Endometrium (tissue), 2 donors: ENCODE results near the gene BRI3BP.

Source experiments
- FAIRE-seq: peaks from 2 replicates; lab custom pipeline; 2012; peaks lifted over from hg19 to GRCh38; lab: Jason Lieb, UNC
- donor health status: control.
- donor health status: control.

BRI3BP gene, protein sequence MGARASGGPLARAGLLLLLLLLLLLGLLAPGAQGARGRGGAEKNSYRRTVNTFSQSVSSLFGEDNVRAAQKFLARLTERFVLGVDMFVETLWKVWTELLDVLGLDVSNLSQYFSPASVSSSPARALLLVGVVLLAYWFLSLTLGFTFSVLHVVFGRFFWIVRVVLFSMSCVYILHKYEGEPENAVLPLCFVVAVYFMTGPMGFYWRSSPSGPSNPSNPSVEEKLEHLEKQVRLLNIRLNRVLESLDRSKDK

DNA sequence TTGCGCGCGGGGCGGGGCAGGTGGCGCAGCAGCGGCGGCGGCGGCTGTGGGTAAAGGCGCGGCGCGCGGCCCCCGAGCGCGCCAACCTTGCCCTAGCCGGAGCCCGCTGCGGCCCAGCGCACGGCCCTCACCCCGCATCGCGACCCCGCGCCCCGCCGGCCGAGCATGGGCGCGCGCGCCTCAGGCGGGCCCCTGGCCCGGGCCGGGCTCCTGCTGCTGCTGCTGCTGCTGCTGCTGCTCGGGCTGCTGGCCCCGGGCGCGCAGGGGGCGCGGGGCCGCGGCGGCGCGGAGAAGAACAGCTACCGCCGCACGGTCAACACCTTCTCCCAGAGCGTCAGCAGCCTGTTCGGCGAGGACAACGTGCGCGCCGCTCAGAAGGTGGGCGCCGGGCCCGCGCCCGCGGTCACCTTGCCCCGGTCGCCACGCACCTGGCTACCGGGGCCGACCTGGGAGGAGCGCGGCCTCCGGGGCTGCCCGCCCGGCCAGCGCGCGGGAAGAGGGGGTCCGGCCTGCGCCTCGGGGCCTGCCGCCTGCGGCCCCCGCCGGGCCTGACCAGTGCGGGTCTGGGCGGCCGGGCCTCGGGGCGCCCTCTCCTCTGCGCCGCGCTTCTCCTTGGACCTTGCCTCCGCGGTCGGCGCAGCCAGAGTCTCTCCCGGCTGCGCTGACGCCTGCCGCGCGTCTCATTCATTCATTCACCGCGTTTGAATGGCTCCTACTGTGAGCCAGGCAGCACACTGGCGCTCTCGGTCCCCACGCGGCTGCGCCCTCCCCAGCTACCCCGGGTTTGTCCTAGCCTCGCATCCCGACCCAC lies at the start of gene BRI3BP:
Gene BRI3BP, plus strand, starts transcription at position 20 of the 811 bp plus-strand sequence. Its CDS starts 146 bp downstream, at position 166.
- FAIRE-seq: no peak

DNA sequence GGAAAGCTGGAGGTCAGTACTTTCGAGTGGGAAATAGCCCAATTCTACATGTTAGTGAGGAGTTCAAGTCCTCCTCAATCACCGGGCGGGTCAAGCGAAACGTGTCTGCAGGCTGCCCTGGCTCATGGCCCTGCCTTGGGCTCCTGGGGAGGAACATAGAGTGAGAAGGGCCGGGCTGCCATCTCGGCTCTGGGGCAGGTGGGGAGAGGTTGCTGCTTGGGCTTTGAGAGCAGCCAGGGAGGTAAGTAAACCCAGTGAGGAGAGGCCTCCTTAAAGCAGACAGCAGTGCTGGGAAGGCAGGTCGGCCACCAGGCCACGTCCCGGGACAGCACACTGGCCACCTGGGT lies 47.0 kb upstream of the BRI3BP start:
- no peak for FAIRE-seq

DNA sequence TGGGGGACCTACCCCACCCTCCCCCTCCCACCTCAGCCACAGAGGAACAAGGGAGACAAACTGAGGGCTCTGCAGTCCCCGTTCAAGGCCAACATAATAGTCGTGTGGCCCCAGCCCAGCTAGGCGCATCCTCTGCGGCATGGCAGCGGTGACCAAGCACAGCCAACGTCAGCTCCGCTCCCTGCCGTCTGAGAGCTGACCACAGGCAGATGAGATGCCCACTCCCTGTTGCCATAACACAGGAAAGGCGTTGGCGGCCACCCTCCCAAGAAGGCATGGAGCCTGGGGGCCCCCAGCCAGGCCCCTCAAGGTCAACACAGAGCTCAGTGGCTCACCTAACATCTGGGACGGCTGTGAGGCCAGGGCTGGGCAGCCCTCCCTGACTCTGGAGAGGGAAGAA lies 46.4 kb upstream of the BRI3BP start:
- FAIRE-seq: no peak

DNA sequence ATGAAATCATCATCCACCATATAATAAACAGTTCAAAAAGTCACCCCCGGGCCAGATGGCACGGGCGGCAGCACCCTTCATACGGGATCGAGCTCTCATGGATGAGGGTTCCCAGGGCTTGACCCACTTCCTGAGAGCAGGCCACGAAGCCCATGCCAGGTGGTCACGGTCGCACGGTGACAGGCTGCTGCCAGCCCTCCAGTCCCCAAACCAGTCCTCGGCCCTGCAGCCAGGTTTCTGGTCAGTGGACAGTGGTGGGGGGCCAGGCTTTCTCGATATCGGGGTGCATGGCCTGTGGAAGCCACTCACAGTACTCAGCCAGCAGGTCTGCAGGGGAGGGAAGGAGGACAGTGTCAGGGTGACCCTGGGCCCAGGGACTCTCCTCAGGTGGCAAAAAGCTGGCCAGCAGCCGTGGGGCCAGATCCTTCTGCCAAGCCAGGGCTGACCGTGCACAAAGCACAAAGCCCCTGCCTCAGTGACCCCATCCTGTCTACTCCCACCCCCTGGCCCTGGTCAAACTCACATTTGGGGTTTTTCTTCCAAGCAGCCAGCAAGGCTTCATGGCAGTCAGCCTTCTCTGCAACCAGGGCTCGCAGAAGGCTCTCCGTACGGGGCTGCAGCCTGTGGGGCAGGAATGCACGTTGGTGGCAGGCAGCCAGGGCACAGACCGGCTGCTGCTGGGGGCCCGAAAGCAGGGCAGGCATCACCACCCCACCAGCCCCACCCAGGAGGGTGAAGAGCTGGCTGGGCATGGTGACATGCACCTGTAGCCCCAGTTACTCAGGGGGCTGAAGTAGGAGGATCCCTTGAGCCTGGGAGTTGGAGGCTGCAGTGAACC lies 45.7 kb upstream of the BRI3BP start:
- no peak for FAIRE-seq

DNA sequence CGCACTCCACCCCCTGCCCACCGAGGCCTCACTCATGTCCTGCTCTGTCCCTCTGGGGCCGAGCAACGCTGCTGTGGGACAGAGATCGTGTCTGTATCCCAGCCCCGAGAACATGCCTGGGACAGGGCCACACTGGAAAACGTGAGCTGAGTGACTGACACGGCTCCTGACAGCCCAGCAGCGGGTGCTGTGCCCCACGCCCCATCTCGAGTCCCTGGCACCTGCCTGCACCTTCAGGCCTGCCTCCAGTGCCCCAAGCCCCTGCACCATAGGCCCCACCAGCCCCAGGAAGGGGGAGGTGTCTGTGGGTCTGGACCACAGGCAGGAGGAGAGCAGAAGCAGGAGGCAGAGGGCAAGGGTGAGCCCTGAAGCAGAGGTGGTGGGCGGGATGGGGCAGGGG lies 44.4 kb upstream of the BRI3BP start:
- FAIRE-seq: no peak

DNA sequence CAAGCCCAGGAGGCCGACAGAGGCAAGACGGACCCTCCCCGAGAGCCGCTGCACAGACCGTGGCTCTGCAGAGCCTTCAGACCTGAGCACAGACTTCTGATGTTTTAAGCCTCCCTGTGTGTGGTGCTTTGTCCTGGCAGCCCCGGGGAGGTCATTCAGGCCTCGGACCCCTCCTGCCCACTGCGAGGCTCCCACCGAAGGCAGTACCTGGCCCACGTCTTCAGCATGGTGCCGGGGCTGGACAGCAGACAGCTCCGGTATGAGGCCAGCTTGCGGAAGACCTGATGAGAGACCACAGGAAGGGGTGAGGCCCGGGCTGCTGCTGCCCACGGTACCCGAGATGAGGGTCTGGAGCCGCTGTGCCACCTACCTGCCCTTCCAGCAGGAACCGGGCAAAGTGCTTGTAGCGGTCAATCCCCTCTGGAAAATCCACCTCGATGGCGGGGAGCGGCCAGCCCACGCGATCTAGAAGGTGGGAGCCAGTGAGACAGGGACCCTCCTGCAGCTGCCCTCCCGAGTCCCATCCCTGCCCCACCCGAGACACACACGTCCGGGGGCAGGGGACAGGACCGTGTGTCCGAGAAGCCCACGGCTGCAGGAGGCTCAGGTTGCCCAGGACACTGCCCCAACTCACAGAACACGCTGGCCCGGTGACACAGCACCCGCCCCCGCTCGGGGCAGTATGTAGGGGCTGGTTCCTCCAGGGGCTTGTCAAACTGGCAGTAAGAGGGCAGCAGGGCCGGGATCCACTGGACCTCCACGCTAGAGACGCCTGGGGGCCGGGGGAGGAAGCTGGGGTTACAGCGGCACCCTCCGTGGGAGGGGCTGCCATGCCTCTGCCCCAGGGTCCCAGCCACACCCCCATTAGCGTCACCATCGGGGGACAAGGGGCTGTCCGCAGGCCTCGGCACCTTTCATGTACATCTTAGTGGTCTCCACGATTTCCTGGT lies 43.4 kb upstream of the BRI3BP start:
- FAIRE-seq: no peak

DNA sequence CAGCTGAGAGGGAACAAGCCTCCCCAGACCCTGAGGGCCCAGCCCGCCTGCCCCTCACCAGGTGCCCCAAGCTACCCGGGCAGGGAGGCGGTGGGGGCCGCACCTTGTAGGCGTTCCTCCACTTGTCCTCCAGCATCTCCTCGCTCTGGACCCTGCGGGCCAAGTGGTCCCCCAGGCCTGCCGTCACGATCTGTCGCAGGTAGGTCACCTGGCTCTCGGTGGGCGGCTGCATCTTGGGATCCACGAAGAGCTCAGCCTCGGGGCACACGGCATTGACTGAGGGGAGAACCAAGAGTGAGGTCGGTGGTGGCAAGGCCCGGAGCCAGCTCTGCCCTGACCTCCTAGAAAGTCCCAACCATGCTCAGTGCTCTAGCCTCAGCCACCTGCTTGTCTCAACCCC lies 41.1 kb upstream of the BRI3BP start:
- no peak for FAIRE-seq

DNA sequence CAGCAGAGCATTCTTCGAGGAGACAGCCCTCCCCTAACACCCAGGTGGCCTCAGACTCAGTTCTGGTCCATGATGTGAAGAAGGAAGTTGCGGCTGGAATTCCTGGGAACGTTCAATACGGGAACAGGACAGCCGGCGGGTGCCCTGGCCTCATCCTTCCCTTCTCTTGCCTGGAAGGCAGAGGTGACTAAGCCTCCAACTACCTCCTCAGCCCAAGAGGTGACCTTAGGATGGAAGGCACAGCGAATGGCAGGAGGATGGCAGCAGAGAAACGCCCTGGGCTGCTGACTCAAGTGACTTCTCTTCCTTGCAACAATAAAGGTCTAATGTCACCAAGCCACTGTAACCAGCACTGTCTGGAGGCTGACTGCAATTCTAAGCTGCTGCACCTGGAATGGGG lies 40.6 kb upstream of the BRI3BP start:
- no peak for FAIRE-seq

DNA sequence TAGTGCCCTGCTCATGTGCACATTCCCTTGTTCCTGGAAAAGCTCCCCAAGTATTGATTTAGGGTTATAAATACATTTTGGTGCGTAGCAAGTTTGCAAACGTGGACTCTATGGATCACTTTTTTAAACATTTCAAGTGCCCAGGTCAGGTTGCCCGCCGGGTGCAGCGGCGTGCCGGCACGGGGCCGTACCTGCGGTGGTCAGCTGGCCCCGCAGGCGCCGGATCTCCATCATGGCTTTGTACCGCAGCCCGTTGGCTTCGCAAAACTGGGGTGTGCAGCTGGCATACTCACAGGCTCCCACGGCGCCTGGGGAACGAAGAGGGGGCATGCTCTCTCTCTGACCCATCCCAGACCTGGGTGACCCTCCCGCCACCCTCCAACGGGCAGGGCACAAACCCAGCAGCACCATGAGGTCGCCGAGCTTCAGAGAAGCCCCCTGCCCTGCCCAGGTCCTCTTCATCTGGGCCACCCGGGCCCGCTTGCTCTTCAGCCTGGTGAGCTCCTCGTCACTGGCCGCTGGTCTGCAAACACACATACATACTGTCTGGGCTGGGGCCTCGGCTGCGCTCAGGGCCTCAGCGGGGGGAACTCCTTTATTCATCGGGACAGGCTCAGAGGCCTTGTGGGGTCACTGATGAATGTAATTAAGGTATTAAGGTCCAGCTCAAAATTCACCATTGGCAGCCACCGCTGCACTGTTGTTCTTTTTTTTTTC lies 39.6 kb upstream of the BRI3BP start:
- FAIRE-seq: no peak

DNA sequence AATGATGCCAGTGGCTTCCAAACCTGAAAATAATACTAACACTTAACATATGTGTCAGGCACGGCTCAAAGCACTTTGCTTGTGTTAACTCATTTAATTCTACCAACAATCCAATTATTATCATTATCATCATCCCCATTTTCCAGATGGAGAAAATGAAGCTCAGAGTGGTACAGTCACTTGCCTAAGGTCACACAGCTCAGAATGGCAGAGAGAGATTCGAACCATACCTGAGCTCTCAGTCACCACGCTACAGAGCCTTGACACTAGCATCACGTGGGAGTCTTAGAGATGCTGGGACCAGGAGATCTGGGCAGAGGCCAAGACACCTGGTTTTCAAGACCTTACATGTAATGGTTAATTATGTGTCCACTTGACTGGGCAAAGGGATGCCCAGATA lies 38.7 kb upstream of the BRI3BP start:
- no peak for FAIRE-seq

DNA sequence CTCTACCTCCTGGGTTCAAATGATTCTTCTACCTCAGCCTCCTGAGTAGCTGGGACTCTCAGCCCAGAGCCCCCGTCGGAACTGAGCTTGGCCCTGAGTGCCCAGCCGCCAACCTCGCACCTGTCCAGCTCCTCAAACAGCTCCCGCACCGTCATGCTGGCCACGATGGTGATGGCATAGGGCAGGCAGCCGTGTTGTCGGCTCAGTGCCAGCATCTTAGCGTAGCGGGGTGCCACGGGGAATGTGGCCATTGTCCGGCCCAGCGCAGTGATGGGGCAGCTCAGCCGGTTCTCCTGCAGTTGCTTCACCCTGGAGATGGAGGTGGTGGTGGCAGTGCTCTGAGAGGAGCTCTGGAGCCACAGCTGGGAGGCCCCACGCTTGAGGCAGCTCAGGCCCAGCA lies 36.9 kb upstream of the BRI3BP start:
- FAIRE-seq: no peak

DNA sequence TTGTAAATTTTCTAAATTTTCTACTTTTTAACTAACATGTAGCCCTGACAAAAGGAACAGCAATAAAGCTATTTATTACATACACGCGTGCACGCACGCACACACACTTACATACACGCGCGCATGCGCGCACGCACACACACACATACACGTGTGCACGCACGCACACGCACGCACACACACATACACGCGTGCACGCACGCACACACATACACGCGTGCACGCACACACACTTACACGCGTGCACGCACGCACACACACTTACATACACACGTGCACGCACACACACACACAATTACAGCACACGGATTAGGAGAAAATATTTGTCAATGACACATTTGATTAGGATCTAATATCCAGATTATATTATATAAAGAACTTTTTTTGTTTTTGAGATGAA lies 32.4 kb upstream of the BRI3BP start:
- FAIRE-seq: no peak

DNA sequence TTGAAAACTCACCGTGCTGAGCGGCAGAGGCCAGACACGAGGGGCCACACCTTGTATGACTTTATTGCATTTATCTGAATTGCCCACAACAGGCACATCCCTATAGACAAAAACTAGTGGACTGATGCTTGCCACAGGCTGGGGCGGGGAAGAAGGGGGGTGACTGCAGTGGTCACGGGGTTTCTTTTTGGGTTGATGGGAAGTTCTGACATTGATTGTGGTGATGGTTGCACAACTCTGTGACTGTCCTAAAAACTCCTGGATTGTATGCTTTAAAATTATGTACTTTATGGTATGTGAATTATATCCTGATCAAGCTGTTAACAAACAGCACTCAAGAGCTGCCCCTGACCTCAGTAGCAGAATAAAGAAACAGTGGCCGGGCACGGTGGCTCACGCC lies 30.2 kb upstream of the BRI3BP start:
- no peak for FAIRE-seq

DNA sequence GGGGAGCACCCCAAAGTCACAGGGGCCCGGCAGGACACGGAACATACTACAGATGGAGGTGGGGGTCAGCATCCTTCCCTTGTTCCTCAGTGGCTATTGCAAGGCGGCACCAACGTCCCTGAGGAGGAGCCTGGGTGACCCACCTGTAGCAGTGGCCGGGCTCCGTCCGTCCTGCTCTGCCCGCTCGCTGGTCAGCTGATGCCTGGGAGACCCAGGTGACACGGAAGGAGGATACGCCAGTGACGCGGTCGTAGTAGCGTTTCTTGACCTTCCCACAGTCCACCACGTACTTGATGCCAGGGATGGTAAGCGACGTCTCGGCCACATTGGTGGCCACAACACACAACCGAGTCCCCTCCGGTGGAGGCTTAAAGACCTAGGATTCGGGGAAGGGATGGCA lies 29.2 kb upstream of the BRI3BP start:
- no peak for FAIRE-seq

DNA sequence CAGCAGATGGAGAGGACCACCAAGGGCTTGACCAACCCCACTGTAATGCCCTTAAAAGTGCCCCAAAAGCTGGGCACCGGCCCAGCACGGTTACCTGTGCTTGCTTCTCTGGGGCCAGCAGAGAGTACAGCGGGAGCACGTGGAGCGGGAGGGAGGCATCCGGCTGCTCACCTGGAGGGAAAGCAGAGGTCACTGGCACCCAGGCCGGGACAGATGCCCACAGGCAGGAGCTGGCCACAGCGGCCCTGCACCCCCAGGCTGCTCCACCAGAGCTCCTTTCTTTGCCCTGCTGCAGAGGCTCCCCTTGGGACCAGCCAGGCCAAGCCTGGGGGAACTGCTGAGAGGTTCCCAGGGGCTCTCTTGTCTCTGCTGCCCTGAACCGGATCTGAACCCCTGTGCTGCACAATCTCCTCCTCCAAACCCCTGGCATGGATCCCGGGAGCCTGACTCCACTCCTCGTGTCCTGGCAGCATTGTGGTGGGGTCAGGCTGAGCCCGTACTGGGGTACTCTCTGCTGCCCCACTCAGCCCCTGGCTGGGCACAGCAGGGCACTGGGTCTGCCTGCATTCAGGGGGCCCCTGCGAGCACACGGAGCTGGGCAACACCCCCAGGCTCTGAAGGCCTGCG lies 28.5 kb upstream of the BRI3BP start:
- FAIRE-seq: no peak

DNA sequence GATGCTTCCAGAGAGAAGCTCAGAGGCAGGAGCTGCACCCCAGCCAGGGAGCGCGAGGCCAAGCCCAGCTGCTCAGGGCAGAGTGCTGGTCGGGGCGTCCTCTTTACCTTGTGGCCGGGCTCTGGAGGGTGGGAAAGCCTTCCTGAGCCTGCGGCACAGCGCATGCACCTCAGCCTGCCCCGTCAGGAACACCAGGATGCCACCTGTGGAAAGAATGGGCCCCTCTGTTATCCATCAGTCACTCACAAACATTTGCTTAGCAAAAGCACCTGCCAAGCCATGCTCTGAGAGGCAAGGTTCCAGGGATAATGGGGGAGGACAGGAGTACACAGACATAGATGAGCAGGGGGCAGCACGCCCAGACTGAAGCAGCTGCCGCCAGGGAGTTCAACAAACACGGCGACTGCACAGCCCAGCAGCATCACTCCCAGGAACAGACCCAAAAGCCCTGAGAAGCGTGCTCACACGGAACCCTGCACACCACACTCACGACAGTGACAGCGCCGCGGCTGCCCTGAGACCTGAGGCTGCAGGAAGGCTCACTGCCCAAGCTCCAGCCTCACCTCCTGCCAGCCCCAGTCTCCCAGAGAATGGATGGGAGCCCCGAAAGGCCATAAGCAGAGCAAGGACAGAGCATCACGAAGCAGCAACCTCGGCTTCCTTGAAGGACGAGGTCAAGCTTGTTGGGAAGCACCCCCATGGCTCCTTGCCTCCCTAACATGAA lies 26.3 kb upstream of the BRI3BP start:
- FAIRE-seq: no peak

DNA sequence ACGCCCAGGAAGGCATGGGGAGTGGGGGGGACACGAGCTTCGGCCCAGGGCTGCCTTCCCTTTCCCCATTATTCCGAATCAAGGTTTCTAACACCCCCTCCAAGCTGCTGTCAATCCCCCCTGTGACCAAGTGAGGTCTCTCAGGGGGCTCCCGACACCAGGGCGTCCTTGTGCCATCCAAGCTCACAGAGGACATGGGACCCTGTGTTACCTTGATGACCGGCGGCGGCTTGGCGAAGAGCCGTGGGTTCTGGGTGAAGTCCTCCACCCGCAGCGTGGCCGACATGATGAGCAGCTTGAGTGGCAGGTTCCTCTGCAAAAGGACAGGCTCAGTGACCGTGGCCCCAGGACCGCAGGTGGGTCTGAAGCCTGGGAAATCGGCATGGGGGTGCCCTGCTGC lies 24.8 kb upstream of the BRI3BP start:
- FAIRE-seq: no peak

DNA sequence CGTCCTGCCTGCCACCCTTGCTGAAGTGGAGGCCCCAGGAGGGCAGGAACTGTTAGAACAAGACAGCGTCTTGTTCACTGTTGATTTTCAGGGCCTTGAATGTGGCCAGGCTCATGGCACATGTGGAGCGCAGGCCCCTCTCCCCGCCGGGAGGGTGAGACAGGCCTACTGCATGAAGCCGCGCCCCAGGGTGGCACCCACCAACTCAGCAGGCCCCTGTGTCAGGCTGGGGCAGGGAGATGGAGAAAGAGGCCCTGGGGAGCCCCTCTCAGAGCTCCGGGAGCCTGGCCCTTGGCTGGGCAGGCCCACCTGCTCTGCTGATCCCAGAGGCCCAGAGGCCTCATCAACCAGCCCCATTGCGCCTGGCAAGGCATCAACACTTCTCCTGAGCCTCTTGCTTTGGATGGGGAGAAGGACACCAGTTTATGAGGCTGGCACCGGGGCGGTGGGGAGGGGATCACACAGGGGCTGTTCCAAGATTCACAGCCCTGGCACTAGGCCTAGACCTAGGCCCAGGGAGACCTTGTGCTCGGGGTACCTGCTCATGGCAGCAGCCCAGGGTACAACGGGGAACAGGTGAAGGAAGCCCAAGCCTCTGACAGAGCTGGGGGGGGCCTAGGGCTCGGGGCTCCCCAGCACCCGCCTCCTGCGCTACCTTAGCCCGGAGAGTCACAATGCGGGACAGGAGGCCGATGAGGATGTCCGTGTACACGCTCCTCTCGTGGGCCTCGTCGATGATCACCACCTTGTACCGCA lies 22.6 kb upstream of the BRI3BP start:
- FAIRE-seq: no peak

DNA sequence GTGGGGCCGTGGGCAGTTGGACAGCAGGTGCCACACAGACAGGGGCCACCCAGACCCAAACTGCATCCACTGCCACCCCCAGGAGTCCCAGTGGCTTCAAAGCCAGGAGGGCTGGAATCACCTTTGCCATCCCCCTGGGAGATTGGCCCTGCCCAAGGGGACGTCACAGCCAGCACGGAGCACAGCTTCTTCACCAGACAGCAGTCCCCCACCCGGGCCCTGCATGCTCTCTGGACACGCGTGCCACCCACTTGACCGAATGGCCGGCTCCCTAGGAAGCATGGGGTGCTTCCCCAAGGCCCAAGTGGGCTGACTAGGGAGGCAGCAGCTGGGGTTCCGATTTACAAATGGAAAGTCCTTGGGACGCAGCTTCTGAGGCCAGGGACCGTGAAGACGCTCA lies 21.8 kb upstream of the BRI3BP start:
- FAIRE-seq: no peak
